CD4-positive, alpha-beta T cell treated with Interleukin-4 for 1 hour (primary cell): Measurements from ENCODE around the gene ZNF587.
"Not testable (repeated sequence)": the region's sequence is repeated elsewhere in the genome, so short reads cannot be mapped to it uniquely, and the experiment has no call there.

Experiments used
- DNase-seq, 2 donors: peaks; one replicate each; pipeline ENCODE4 v3.0.0-alpha.2; 2020 to 2022

Gene ZNF587

DNA sequence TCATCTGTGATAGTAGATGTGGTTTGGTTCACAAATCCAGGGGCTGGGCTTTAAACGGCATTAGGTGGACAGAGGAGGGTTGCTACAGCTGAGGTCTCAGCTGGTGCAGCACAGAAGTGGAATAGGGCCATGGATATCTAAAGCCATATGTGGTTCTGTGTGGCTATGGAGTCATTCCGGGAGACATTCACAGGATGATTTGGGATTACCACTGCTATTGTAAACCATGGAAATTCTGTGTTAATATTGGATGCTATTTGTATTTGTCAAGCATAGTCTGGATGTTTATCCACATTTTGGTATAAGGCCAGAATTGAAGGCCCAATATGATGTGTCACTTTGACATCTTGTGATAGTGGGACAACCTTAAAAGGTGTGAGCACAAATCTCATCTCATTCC, 26.5 kb upstream of the ZNF587 start:
- not testable (repeated sequence) for DNase-seq

- DNase-seq = not testable (repeated sequence)
Observed at GRCh38 chr19:57823608-57824007, 26.1 kb upstream of the ZNF587 start.

DNA sequence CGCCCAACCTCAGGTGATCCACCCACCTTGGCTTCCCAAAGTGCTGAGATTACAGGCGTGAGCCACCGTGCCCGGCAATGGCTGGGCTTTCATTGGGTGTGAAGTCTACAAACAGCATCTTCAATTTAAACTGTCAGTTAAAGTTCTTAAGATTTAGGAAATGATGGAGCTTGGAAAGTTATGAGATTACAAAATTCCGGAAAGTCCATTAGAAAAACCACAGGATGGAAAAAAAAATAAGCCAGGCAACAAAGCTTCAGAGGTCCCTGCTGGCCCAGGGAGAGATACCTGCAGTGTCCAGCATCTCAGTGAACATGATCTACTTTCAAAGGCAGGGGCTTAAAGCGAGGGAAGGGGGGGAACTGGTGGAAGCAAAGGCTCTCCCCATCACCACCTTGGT, 24.1 kb upstream of the ZNF587 start:
- DNase-seq = no peak

GRCh38 chr19:57829316-57829715, 20.3 kb upstream of the ZNF587 start:
- no peak for DNase-seq

- DNase-seq = peak; percentile 38 to 48
Observed at GRCh38 chr19:57830071-57830602, 19.5 kb upstream of the ZNF587 start, which contains the start of gene ZNF587B. TSS of gene ZNF587B (plus strand) at chr19:57830299. CDS start at chr19:57830529, 230 bp downstream.

DNA sequence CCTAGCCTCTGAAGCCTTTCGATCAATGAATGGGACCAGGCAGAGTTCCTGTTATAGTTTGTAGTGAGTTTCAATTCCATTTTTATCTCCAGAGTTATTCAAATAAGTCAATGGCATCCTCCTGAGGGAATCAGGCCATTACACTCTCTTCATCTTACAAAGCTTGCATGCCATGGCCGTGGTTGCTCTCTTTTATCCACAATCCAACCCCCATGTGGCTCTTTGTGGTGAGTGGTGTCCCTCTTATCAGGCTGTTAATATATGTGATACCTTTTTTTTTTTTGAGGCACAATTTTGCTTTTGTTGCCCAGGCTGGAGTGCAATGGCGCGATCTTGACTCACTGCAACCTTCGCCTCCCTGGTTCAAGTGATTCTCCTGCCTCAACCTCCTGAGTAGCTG, 12.7 kb upstream of the ZNF587 start:
- not testable (repeated sequence) for DNase-seq

- not testable (repeated sequence) for DNase-seq
Observed at GRCh38 chr19:57838622-57839191, 11.0 kb upstream of the ZNF587 start.

GRCh38 chr19:57841122-57841763, 8.4 kb upstream of the ZNF587 start:
- no peak for DNase-seq

DNA sequence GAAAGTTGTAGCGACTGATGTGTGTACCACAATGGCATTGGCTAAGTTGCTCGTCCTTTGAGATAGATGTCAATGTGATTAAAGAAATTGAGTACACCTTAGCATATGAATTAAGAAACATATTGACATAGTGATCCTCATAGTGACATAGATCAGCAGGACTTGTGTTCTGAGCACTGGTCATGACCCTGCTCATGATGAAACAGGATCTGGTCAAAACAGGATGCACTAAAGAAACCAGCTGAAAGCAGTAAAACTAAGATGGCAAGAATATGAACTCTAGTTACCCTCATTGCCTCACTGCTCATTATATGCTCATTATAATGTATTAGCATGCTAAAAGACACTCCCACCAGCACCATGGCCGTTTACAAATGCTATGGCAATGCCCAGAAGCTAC, 2.5 kb upstream of the ZNF587 start:
- not testable (repeated sequence) for DNase-seq

GRCh38 chr19:57849162-57849665, 445 bp upstream of the ZNF587 start:
- DNase-seq = not testable (repeated sequence)

- peak in 1 of 2 donors; percentile 10 for DNase-seq
Observed at GRCh38 chr19:57850553-57851017, 926 bp downstream of the ZNF587 start.

DNA sequence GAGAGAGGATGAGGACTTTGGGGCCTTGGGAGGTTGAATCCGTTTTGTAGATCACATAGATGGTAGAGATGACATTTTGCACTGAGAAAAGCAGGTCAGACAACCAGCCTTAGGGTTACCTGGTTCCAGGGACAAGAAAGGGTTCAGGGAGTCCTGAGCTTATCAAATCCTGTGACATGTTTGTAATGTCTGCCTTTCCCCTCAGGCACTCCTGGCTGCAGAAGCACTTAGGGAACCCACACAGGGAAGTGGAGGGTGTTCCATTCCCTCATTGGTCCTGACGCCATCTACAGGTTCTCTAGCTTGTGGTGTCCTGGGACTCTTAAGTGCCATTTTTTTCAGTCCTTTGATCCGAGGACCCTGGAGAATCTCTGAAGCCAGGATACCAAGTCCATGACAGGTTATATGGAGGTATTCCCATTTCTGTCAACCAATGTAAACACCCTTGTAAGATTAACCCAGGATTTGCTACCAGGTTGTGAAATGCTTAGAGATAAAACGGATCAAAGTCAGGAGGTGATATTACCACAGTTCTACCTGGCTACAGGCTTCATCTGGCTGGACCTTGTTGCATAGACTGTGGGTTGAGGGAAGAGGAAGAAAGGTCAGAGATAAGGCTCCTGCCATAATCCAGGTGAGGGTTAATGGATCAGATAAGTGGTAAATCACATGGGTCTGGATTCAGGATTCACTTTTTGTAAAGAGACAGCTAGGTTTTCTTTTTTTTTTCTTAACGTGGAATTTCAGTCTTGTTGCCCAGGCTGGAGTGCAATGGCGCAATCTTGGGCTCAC, 2.3 kb downstream of the ZNF587 start:
- DNase-seq = not testable (repeated sequence)

DNA sequence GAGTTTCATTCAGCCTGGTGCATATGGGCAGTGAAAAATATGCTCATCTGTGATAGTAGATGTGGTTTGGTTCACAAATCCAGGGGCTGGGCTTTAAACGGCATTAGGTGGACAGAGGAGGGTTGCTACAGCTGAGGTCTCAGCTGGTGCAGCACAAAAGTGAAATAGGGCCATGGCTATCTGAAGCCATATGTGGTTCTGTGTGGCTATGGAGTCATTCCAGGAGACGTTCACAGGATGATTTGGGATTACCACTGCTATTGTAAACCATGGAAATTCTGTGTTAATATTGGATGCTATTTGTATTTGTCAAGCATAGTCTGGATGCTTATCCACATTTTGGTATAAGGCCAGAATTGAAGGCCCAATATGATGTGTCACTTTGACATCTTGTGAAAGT, 4.5 kb downstream of the ZNF587 start:
- DNase-seq = not testable (repeated sequence)

GRCh38 chr19:57862351-57862750, 12.7 kb downstream of the ZNF587 start:
- not testable (repeated sequence) for DNase-seq

DNA sequence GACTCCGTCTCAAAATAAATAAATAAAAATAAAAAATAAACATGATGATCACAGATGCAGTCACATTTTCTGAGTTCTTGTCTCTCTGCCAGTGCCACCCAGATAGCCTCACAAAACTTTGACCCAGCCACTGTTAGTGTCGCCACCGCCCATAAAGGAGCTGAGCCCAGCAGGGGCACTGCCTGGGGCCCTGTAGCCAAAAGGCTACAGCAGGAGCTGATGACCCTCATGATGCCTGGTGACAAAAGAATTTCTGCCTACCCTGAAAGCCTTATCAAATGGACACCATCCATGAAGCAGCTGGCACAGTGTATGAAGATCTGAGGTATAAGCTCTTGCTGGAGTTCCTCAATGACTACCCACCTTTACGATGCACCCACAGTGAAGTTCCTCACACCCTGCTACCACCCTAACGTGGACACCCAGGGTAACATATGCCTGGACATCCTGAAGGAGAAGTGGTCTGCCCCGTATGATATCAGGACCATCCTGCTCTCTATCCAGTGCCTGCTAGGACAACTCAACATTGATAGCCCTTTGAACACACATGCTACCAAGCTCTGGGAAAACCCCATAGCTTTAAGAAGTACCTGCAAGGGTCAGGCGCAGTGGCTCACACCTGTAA, 18.3 kb downstream of the ZNF587 start:
- DNase-seq = no peak

DNA sequence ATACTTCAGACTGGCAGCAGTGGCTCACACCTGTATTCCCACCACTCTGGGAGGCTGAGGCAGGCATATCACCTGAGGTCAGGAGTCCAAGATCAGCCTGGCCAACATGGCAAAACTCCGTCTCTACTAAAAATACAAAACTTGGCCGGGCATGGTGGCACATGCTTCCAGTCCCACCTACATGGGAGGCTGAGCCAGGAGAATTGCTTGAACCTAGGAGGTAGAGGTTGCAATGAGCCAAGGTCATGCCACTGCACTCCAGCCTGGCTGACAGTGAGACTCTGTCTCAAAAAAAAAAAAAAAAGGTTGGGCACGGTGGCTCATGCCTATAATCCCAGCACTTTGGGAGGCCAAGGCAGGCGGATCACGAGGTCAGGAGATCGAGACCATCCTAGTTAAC, 20.0 kb downstream of the ZNF587 start:
- not testable (repeated sequence) for DNase-seq

DNA sequence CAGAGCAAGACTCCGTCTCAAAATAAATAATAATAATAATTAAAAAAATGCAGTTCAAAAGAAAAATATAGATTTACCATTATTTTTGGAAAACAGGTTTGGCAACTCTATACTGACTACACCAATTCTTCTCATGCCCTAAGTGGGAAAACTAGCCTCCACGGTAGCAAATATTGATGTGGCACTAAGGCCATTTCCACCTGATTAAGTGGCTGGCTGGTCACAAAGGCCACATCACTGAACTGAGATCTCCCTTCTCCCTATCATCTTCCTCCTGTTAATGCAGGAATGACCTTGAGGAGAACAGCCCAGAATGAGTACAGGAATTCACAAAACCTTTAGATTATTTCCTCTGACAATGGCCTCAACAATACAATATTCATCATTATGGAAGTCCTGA, 20.6 kb downstream of the ZNF587 start:
- DNase-seq = no peak

GRCh38 chr19:57872450-57872849, 22.8 kb downstream of the ZNF587 start:
- no peak for DNase-seq

DNA sequence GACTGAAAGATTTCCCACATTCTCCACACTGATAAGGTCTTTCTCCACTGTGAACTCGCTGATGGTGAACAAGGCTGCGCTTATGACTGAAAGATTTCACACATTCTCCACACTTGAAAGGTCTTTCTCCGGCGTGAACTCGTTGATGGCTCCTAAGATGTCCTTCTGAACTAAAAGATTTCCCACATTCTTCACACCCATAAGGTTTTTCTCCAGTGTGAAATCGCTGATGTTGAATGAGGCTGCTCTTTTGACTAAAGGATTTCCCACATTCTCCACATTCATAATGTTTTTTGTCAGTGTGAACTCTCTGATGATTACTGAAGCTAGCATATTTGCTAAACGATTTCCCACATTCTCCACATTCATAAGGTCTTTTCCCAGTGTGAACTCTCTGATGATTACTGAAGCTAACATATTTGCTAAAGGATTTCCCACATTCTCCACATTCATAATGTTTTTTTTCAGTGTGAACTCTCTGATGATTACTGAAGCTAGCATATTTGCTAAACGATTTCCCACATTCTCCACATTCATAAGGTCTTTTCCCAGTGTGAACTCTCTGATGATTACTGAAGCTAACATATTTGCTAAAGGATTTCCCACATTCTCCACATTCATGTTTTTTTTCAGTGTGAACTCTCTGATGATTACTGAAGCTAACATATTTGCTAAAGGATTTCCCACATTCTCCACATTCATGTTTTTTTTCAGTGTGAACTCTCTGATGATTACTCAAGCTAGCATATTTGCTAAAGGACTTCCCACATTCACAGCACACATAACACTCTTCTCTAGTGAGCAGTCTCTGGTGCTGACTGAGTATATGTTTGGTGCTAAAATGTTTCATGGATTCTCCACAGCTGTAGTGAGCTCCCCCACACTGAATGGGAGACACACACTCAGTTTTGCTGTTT, 24.5 kb downstream of the ZNF587 start:
- not testable (repeated sequence) for DNase-seq

DNA sequence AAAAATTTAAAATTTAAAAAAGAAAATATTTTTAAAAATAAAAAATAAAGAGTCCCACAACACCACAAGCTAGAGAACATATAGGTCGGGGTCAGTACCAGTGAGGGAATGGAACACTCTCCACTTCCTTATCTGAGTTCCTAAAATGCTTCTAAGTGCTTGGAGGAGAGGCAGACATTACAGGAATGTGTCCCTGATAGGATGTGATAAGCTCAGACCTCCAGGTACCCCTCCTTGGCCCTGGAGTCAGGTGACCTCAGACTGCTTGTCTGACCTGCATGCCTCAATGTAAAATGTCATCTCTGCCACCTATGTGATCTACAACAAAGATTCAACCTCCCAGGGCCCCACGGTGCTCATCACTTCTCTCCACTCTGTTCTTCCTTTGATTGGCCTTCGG, 36.4 kb downstream of the ZNF587 start:
- DNase-seq = no peak

DNA sequence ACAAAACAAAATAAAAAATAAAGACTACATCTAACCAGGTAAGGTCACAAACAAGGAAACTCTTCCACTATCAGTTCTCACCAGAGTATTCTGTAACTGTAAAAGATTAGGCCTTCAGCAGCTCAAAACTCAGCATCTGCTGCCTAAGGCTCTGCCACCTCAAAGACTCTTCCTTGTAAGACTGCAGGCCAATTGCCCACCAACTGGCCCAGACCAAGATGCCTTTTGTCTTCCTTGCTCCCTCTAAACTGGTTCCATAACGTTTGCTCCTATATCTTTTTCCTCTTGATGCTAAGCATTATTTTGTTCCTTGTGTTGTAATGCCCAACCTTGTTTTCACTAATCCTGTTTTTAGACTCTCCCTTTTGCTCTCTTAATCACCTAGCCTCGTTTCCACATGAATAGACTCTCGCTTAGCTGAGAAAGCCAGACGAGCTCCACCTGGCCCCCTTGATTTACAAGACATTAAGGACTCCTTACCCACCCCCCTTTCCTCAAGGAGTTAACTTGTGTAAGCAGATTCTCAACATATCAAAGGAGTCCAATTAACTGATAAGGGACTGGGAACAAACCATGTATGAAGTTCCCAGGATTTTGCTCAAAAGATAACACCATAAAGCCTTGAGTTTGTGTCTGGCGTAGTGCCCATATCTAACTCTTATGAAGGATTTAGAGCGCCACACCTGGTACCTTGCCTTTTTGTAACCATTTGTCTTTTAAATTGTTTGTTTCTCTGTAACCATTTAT, 37.7 kb downstream of the ZNF587 start:
- no peak for DNase-seq
